Fibroblast of lung (primary cell): Measurements from ENCODE around the gene OCSTAMP. TPM values are rescaled to one million over a fixed set of nuclear protein-coding genes. Genes with fewer than 3 reads are reported as not detected.

Source experiments
- DNase-seq, 2 donors: peaks; one replicate each; pipeline versions ENCODE4 v3.0.0 to v3.0.0-alpha.2; 2010; ENCODE audit warnings: low read depth in 2 of 2
- H2AFZ ChIP-seq: 2 replicates; pipeline ENCODE4 v1.5.1; 2012; ENCODE audit warnings: low read length, control low read depth, inconsistent platforms
- H3K27ac ChIP-seq: 2 replicates; pipeline ENCODE4 v1.5.1; 2011; ENCODE audit warnings: low read length, control low read depth; ENCODE audit not compliant: insufficient read depth
- H3K27me3 ChIP-seq: 2 replicates; pipeline ENCODE4 v1.5.1; 2011; ENCODE audit warnings: mild to moderate bottlenecking, low read length; ENCODE audit not compliant: control insufficient read depth, insufficient read depth
- H3K36me3 ChIP-seq: 2 replicates; pipeline ENCODE4 v1.5.1; 2011; ENCODE audit warnings: low read length; ENCODE audit not compliant: control insufficient read depth, insufficient read depth
- H3K4me1 ChIP-seq: 2 replicates; pipeline ENCODE4 v1.5.1; 2011; ENCODE audit warnings: low read length; ENCODE audit not compliant: control insufficient read depth, insufficient read depth; ENCODE audit errors: extremely low read depth
- H3K4me2 ChIP-seq: 2 replicates; pipeline ENCODE4 v1.5.1; 2011; ENCODE audit warnings: low read length, control low read depth; ENCODE audit not compliant: insufficient read depth; ENCODE audit errors: extremely low read depth
- H3K4me3 ChIP-seq, 4 experiments: fragments of 200-600 bp in 1 of 4; sonication (generic) in 1 of 4; replicated peaks in 1 of 4; 2 replicates each; pipeline ENCODE4 v1.5.1; 2011 to 2016; ENCODE audit warnings: low read length in 4 of 4, low read depth in 3 of 4, mild to moderate bottlenecking in 3 of 4, control low read depth in 2 of 4, inconsistent platforms in 1 of 4, mixed read lengths in 1 of 4; ENCODE audit not compliant: insufficient read depth in 1 of 4; ENCODE audit errors: control extremely low read depth in 1 of 4
- H3K79me2 ChIP-seq: 2 replicates; pipeline ENCODE4 v1.5.1; 2012; ENCODE audit warnings: mild to moderate bottlenecking, low read length, inconsistent platforms; ENCODE audit not compliant: control insufficient read depth, insufficient read depth
- H3K9ac ChIP-seq: 2 replicates; pipeline ENCODE4 v1.5.1; 2011; ENCODE audit warnings: mild to moderate bottlenecking, low read length, control low read depth; ENCODE audit not compliant: insufficient read depth
- H3K9me3 ChIP-seq: 2 replicates; pipeline ENCODE4 v1.5.1; 2012; ENCODE audit warnings: low read depth, low read length; ENCODE audit not compliant: control insufficient read depth, insufficient read depth
- H4K20me1 ChIP-seq: 2 replicates; pipeline ENCODE4 v1.5.1; 2011; ENCODE audit warnings: low read length; ENCODE audit not compliant: control insufficient read depth, insufficient read depth; ENCODE audit errors: extremely low read depth
- EZH2 ChIP-seq: IDR thresholded peaks from 2 replicates; pipeline ENCODE4 v1.5.1; 2012; ENCODE audit warnings: low read length, control low read depth, mild to moderate bottlenecking; ENCODE audit errors: missing control alignments
- polyA plus RNA-seq, 2 donors: library from polyadenylated mRNA; depleted of rRNA in 1 of 2; stranded (reverse) in 1 of 2; unstranded in 1 of 2; fragments of >200 nt; gene quantifications; 2 replicates each; pipeline ENCODE4 v1.2.1, GENCODE V29; 2011 to 2012; ENCODE audit warnings: missing spikeins in 1 of 2
- total RNA-seq: library from RNA; depleted of rRNA; stranded (reverse); fragments of >200 nt; gene quantifications from 2 replicates; pipeline ENCODE4 v1.2.1, GENCODE V29; 2014
- TF ChIP-seq, protein P1 (sequence below), 2 donors: IDR thresholded peaks in 1 of 2; conservative IDR thresholded peaks in 1 of 2; 1 replicate in 1 of 2; 2 replicates in 1 of 2; pipeline ENCODE4 v1.5.1; 2011 to 2012; ENCODE audit warnings: low read length in 2 of 2, control low read depth in 1 of 2, inconsistent platforms in 1 of 2, low read depth in 1 of 2, mild to moderate bottlenecking in 1 of 2

OCSTAMP gene
- total and polyA plus RNA-seq, 2 donors (not counting 1 experiment from before 2014, with no cell fraction given): not detected

DNA sequence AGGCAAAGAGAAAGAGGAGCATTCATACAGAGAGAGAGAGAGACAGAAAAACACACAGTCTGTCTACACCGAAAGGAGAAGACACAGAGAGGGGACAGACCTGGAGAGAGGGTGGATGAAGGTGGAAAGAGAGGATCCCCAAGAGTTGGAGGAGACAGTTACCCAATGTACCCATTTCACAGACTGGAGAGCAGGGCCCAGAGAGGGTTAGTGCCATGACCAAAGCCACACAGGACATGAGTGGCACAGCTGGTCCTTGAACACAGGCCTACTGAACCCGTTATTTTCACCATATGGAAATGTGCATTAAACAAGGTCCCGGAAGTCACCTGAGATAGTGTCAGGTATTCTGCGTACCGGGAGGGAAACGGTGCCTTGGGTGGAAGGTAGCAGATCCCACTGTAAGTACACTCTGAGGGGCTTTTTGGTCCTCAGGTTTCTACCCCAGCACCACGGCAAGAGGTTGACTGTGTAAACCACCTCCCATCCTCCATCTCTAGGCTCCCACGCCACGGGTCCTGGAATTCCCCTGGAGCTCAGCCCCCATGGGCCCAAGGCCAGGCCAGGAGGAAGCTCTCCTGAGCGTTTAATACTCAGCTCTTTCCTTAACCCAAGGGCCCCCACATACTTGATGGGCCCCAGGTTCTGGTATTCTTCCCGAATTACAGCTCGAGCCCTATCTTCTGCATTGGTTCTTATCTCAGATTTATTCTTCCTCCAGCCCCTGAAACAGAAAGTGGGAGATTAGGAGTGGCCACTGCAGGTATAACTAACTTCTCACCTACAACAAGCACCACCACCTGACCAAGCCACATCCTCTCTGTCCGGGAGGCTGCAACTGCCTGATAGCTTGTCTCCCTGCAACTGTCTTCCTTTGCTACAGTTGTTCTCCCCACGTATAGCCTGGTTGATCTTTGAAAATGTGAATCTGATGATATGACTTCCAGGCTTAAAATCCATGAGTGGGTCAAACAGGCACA, 38.4 kb upstream of the OCSTAMP start:
- H3K79me2 ChIP-seq: no peaks in the 10 kb centered on the region
- no peak overlapping the region for H3K4me2 ChIP-seq
- no peaks in the 10 kb centered on the region for H3K27me3 ChIP-seq
- H3K36me3 ChIP-seq: no peaks in the 10 kb centered on the region
- H3K9me3 ChIP-seq: no peaks in the 10 kb centered on the region
- H3K27ac ChIP-seq: no peak overlapping the region
- no peak for DNase-seq
- TF ChIP-seq, protein P1, sequence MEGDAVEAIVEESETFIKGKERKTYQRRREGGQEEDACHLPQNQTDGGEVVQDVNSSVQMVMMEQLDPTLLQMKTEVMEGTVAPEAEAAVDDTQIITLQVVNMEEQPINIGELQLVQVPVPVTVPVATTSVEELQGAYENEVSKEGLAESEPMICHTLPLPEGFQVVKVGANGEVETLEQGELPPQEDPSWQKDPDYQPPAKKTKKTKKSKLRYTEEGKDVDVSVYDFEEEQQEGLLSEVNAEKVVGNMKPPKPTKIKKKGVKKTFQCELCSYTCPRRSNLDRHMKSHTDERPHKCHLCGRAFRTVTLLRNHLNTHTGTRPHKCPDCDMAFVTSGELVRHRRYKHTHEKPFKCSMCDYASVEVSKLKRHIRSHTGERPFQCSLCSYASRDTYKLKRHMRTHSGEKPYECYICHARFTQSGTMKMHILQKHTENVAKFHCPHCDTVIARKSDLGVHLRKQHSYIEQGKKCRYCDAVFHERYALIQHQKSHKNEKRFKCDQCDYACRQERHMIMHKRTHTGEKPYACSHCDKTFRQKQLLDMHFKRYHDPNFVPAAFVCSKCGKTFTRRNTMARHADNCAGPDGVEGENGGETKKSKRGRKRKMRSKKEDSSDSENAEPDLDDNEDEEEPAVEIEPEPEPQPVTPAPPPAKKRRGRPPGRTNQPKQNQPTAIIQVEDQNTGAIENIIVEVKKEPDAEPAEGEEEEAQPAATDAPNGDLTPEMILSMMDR (conservative IDR thresholded peaks at IDR 0.05 in 1 of 2, IDR thresholded peaks at IDR 0.05 in 1 of 2; ENCODE audit: low read depth in 1 of 2, low read length in 2 of 2): no peak
- TF ChIP-seq EZH2: no peak
- H3K4me3 ChIP-seq: no peak overlapping the region
- no peaks in the 10 kb centered on the region for H4K20me1 ChIP-seq
- no peak overlapping the region for H3K9ac ChIP-seq
- no peak overlapping the region for H2AFZ ChIP-seq
- H3K4me1 ChIP-seq: no peaks in the 10 kb centered on the region

DNA sequence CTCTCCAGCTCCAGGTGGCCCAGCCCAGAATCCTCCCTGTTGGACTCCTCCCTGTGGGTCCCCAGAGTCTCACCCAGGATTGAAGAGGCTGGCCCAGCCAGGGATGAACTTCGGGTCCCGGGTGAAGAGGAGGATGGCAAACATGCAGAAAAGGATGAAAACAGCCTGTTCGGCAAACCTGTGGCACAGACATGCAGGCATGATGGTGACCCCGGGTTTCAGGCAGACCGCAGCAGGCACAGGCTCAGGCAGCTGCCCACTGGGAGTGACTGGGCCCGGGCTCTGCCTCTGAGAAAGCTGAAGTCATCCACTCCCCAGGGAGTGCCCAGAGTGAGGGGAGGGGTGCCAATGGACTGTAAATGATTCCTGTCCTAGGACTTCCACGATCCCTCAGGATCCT, 37.5 kb upstream of the OCSTAMP start:
- no peaks in the 10 kb centered on the region for H3K27me3 ChIP-seq
- DNase-seq: no peak
- TF ChIP-seq, protein P1 (conservative IDR thresholded peaks at IDR 0.05 in 1 of 2, IDR thresholded peaks at IDR 0.05 in 1 of 2; ENCODE audit: low read depth in 1 of 2, low read length in 2 of 2): no peak
- TF ChIP-seq EZH2: no peak

DNA sequence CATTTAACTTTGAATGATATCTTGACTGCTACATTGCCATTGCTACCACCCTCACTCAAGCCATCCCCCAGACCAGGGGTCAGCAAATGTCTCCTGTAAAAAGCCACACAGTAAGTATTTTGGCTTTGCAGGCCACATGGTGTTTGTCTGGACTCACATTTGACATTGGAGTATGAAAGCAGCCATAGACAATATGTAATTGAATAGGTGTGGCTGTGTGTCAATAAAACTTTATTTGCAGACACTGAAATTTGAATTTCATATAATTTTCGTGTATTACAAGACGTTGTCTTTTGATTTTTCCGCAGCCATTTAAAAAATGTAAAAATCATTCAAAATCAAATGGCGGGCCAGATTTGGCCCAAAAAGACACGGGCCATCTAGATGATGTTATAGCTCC, 36.3 kb upstream of the OCSTAMP start:
- Histone ChIP-seq H3K4me1 (no peaks in the 10 kb centered on the region), H3K27ac (no peak overlapping the region), H3K4me3 (no peak overlapping the region), H3K4me2 (no peak overlapping the region), H3K36me3 (no peaks in the 10 kb centered on the region), H3K9me3 (no peaks in the 10 kb centered on the region), H4K20me1 (no peaks in the 10 kb centered on the region), H2AFZ (no peak overlapping the region), H3K9ac (no peak overlapping the region), H3K79me2 (no peaks in the 10 kb centered on the region), H3K27me3 (no peaks in the 10 kb centered on the region)
- no peak for DNase-seq
- TF ChIP-seq EZH2: no peak
- TF ChIP-seq, protein P1 (conservative IDR thresholded peaks at IDR 0.05 in 1 of 2, IDR thresholded peaks at IDR 0.05 in 1 of 2; ENCODE audit: low read depth in 1 of 2, low read length in 2 of 2): no peak

More for the DNA sequence above, 37.5 kb upstream of the OCSTAMP start:
- Histone ChIP-seq H3K4me1 (no peaks in the 10 kb centered on the region), H3K79me2 (no peaks in the 10 kb centered on the region), H4K20me1 (no peaks in the 10 kb centered on the region), H3K4me3 (no peak overlapping the region), H2AFZ (no peak overlapping the region), H3K9me3 (no peaks in the 10 kb centered on the region), H3K27ac (no peak overlapping the region), H3K4me2 (no peak overlapping the region), H3K9ac (no peak overlapping the region), H3K36me3 (no peaks in the 10 kb centered on the region)
